NK-92 (cell line): ENCODE measurements around the gene ADAMTSL2.

Experiments
- DNase-seq: peaks from one replicate; lab custom pipeline; 2025; ENCODE audit not compliant: unreplicated experiment; lab: John Stamatoyannopoulos, UW

ADAMTSL2 gene

DNA sequence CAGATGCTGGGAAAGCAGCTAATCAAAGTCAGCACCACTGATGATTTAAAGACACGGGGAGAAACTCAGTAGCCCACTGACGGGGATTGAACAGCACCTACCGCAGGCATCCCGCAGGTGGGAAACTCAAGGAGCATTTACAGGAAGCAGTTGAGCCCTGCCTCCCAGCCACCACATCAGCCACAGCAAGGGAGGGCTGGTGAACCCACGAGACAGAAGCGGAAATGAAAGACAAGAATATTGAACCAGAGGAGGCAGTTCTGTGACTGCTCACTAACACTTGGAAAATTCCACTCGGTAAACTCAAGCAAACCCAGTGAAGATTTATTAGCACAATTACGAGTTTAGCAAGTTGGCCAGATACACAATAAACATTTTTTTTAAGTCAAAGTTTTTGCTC, 85.3 kb downstream of the ADAMTSL2 start:
- DNase-seq: no peak

DNA sequence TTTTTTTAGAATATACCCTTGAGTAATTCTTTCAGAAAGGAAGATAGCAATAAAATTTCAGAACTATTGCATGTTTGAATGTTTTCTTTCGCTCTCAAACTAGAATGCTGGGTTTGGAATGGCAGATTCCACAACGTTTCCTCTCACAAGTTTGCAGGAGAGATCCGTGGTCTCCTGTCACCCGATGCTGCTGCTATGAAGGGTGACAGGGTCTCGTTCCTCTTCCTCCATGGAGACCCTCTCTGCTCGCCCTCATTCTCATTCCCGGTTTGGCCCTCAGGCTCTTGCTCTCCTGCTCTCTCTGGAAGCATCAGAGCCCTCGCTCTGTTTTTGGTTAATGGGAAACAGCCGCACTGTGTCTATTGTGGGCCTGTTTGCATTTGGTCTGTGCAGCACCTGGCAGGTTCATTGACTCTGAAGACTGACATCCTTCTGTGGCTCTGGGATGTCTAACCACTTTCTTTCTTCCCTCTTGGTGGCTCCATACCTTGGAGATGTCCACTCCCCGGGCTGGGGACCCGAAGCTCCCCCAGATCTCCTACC, 87.3 kb downstream of the ADAMTSL2 start:
- DNase-seq: no peak

GRCh38 chr9:133622555-133622954, 88.1 kb downstream of the ADAMTSL2 start:
- DNase-seq: no peak
